H1 (cell line): ENCODE data around the gene ARHGAP12. TPM values are rescaled to one million over a fixed set of nuclear protein-coding genes. Genes with fewer than 3 reads are reported as not detected.

Experiments
- CTCF ChIA-PET: fragments of 300-600 bp; sonication (Branson Sonifier 250); formaldehyde crosslinking; loops from one replicate; lab custom pipeline; 2021; ENCODE audit not compliant: partially characterized antibody; lab: Charles Lee
- POLR2A ChIA-PET: fragments of 300-600 bp; sonication (Branson Sonifier 250); formaldehyde crosslinking; loops from one replicate; lab custom pipeline; 2021; ENCODE audit warnings: inconsistent platforms; ENCODE audit not compliant: partially characterized antibody; lab: Charles Lee
- DNase-seq, 2 experiments: peaks; one replicate each; pipeline versions ENCODE4 v3.0.0 to v3.0.0-alpha.2; 2010 to 2022; ENCODE audit warnings: low spot score in 2 of 2, low read depth in 1 of 2, mixed read lengths in 1 of 2
- FAIRE-seq: peaks from 2 replicates; lab custom pipeline; 2011; peaks lifted over from hg19 to GRCh38; lab: Jason Lieb, UNC
- H2AFZ ChIP-seq: 2 replicates; pipeline ENCODE4 v1.8.1; 2012; ENCODE audit warnings: low read length, inconsistent platforms
- H2AK5ac ChIP-seq: 2 replicates; pipeline ENCODE4 v1.6.1; 2013; ENCODE audit warnings: low read depth, low read length
- H2BK120ac ChIP-seq: replicated peaks from 2 replicates; pipeline ENCODE3; 2013; ENCODE audit warnings: low read depth, low read length, inconsistent platforms
- H2BK12ac ChIP-seq: 2 replicates; pipeline ENCODE4 v1.6.1; 2013; ENCODE audit warnings: low read depth, low read length
- H2BK15ac ChIP-seq: 2 replicates; pipeline ENCODE4 v1.6.1; 2013; ENCODE audit warnings: low read length
- H2BK20ac ChIP-seq: 2 replicates; pipeline ENCODE4 v1.6.1; 2013; ENCODE audit warnings: low read length
- H2BK5ac ChIP-seq: 2 replicates; pipeline ENCODE4 v1.6.1; 2013; ENCODE audit warnings: low read depth, low read length
- H3K14ac ChIP-seq: 2 replicates; pipeline ENCODE4 v1.6.1; 2013; ENCODE audit warnings: inconsistent platforms; ENCODE audit not compliant: insufficient read length
- H3K18ac ChIP-seq: 2 replicates; pipeline ENCODE4 v1.6.1; 2013; ENCODE audit warnings: low read length; ENCODE audit errors: extremely low read depth
- H3K23ac ChIP-seq: 2 replicates; pipeline ENCODE4 v1.6.1; 2013; ENCODE audit warnings: inconsistent platforms; ENCODE audit not compliant: insufficient read length
- H3K23me2 ChIP-seq: 2 replicates; pipeline ENCODE4 v1.6.1; 2013; ENCODE audit warnings: low read depth, low read length
- H3K27ac ChIP-seq: 2 replicates; pipeline ENCODE4 v1.6.1; 2011; ENCODE audit warnings: low read depth, low read length, inconsistent platforms
- H3K27me3 ChIP-seq, 4 experiments: replicated peaks in 1 of 4; 1 replicate in 1 of 4; 2 replicates in 3 of 4; pipeline versions ENCODE4 v1.6.1 to v1.8.1; 2011 to 2013; ENCODE audit warnings: low read length in 3 of 4, mild to moderate bottlenecking in 3 of 4, inconsistent platforms in 2 of 4, mixed read lengths in 2 of 4, moderate library complexity in 1 of 4; ENCODE audit not compliant: control insufficient read depth in 3 of 4, insufficient read depth in 3 of 4; ENCODE audit errors: extremely low read depth in 1 of 4
- H3K36me3 ChIP-seq, 4 experiments: 2 replicates each; pipeline versions ENCODE4 v1.6.1 to v1.8.1; 2011 to 2013; ENCODE audit warnings: mild to moderate bottlenecking in 4 of 4, low read length in 3 of 4, moderate library complexity in 2 of 4, control low read depth in 1 of 4, inconsistent platforms in 1 of 4; ENCODE audit not compliant: insufficient read depth in 4 of 4, control insufficient read depth in 2 of 4
- H3K4ac ChIP-seq: replicated peaks from 2 replicates; pipeline ENCODE3; 2013; ENCODE audit warnings: low read length, low read depth, mixed read lengths, inconsistent platforms; ENCODE audit not compliant: insufficient read length
- H3K4me1 ChIP-seq, 4 experiments: replicated peaks in 1 of 4; 1 replicate in 1 of 4; 2 replicates in 3 of 4; pipeline versions ENCODE4 v1.6.1 to v1.8.1; 2011 to 2013; ENCODE audit warnings: low read length in 3 of 4, inconsistent platforms in 2 of 4, mixed read lengths in 1 of 4; ENCODE audit not compliant: insufficient read depth in 4 of 4, control insufficient read depth in 3 of 4
- H3K4me2 ChIP-seq, 2 experiments: 2 replicates each; pipeline versions ENCODE4 v1.6.1 to v1.8.1; 2011 to 2013; ENCODE audit warnings: low read depth in 2 of 2, low read length in 2 of 2, control low read depth in 1 of 2, inconsistent platforms in 1 of 2, mild to moderate bottlenecking in 1 of 2; ENCODE audit not compliant: insufficient read depth in 1 of 2
- H3K4me3 ChIP-seq, 4 experiments: fragments of 200-600, 300-600 bp in 1 of 4; sonication (generic), shearing (Covaris generic), sonication (Bioruptor Twin) in 1 of 4; 2 replicates each; pipeline versions ENCODE4 v1.5.1 to v1.8.1; 2011 to 2016; ENCODE audit warnings: low read length in 4 of 4, low read depth in 3 of 4, control low read depth in 2 of 4, inconsistent platforms in 2 of 4, mild to moderate bottlenecking in 2 of 4, mixed read lengths in 1 of 4, moderate library complexity in 1 of 4; ENCODE audit not compliant: insufficient read depth in 2 of 4; ENCODE audit errors: extremely low read depth in 1 of 4
- H3K56ac ChIP-seq: replicated peaks from 2 replicates; pipeline ENCODE3; 2013; ENCODE audit warnings: low read depth, mild to moderate bottlenecking, mixed read lengths, low read length, inconsistent platforms; ENCODE audit not compliant: insufficient read length
- H3K79me1 ChIP-seq: 2 replicates; pipeline ENCODE4 v1.6.1; 2013; ENCODE audit warnings: low read depth, low read length, control low read depth
- H3K79me2 ChIP-seq, 2 experiments: 2 replicates each; pipeline versions ENCODE4 v1.6.1 to v1.8.1; 2012 to 2013; ENCODE audit warnings: low read length in 2 of 2, mild to moderate bottlenecking in 2 of 2, inconsistent platforms in 1 of 2; ENCODE audit not compliant: insufficient read depth in 2 of 2, control insufficient read depth in 1 of 2
- H3K9ac ChIP-seq, 4 experiments: replicated peaks in 1 of 4; 1 replicate in 1 of 4; 2 replicates in 3 of 4; pipeline versions ENCODE4 v1.6.1 to v1.8.1; 2011 to 2013; ENCODE audit warnings: low read depth in 3 of 4, low read length in 3 of 4, control low read depth in 2 of 4, mild to moderate bottlenecking in 2 of 4, moderate library complexity in 2 of 4, inconsistent platforms in 1 of 4; ENCODE audit errors: extremely low read depth in 1 of 4
- H3K9me3 ChIP-seq, 2 experiments: 2 replicates each; pipeline versions ENCODE4 v1.6.1 to v1.8.1; 2012 to 2013; ENCODE audit warnings: mild to moderate bottlenecking in 2 of 2, moderate library complexity in 2 of 2, control low read depth in 1 of 2, inconsistent platforms in 1 of 2, low read depth in 1 of 2, low read length in 1 of 2, mixed read lengths in 1 of 2; ENCODE audit not compliant: insufficient read depth in 2 of 2
- H4K20me1 ChIP-seq, 2 experiments: replicated peaks in 1 of 2; 2 replicates each; pipeline versions ENCODE3 to v1.8.1; 2011 to 2013; ENCODE audit warnings: inconsistent platforms in 2 of 2, low read length in 2 of 2, mild to moderate bottlenecking in 1 of 2; ENCODE audit not compliant: insufficient read depth in 2 of 2, control insufficient read depth in 1 of 2
- H4K5ac ChIP-seq: 2 replicates; pipeline ENCODE4 v1.6.1; 2013; ENCODE audit warnings: low read length, low read depth, mixed read lengths, inconsistent platforms; ENCODE audit not compliant: insufficient read length
- H4K8ac ChIP-seq: 2 replicates; pipeline ENCODE4 v1.8.0; 2013; ENCODE audit warnings: mild to moderate bottlenecking, moderate library complexity, low read length, inconsistent platforms; ENCODE audit not compliant: insufficient read depth; ENCODE audit errors: extremely low read depth
- H4K91ac ChIP-seq: replicated peaks from 2 replicates; pipeline ENCODE3; 2013; ENCODE audit warnings: low read length, mixed read lengths, inconsistent platforms; ENCODE audit not compliant: insufficient read length
- CHD2 ChIP-seq: IDR thresholded peaks from 2 replicates; pipeline ENCODE4 v1.6.1; 2012; ENCODE audit warnings: low read length, improper control_type of control experiment
- JUN ChIP-seq: IDR thresholded peaks from 2 replicates; pipeline ENCODE4 v1.6.1; 2011; ENCODE audit warnings: low read depth, mild to moderate bottlenecking, improper control_type of control experiment, low read length
- YY1 ChIP-seq: IDR thresholded peaks from 2 replicates; pipeline ENCODE4 v1.6.1; 2011; ENCODE audit warnings: low read depth, mild to moderate bottlenecking, low read length
- WGBS, 2 experiments: shearing (Covaris generic) in 1 of 2; methylation state at CpG; one replicate each; pipeline versions ENCODE4 v1.1.6 to v1.1.7; 2013 to 2015; ENCODE audit warnings: low lambda C conversion rate in 2 of 2, mixed read lengths in 2 of 2, inconsistent platforms in 1 of 2, low coverage in 1 of 2, missing lambda C conversion rate in 1 of 2; ENCODE audit not compliant: insufficient replicate concordance in 2 of 2, insufficient coverage in 1 of 2, insufficient read length in 1 of 2; ENCODE audit errors: extremely low coverage in 1 of 2, missing lambda C conversion rate in 1 of 2; 5-methylcytosine and 5-hydroxymethylcytosine counted together
- polyA plus RNA-seq, 7 experiments: library from polyadenylated mRNA; depleted of rRNA in 3 of 7; stranded (reverse) in 5 of 7; unstranded in 2 of 7; fragments of >200 nt in 5 of 7; fragments of 200-250 nt in 2 of 7; gene quantifications; 1 replicate in 5 of 7; 2 replicates in 1 of 7; 4 replicates in 1 of 7; pipeline versions ENCODE4 v1.2.1 to v1.2.3, GENCODE V29; 2011 to 2013; ENCODE audit warnings: missing spikeins in 2 of 7, mixed read lengths in 2 of 7
- total RNA-seq: library from RNA; stranded (reverse); fragmentation: NEBNext Ultra II Directional; extraction: Animal tissue kit (Norgen Biotek cat#: 25700); gene quantifications from 2 replicates; pipeline ENCODE4 v1.2.1, GENCODE V29; 2021

ARHGAP12 gene
- total and polyA plus RNA-seq, 2 of the 8 experiments (the other 6 are each of a cell fraction or from before 2014, with no cell fraction given): 10.1 to 39.0 TPM

GRCh38 chr10:31838709-31839108 lies 89.9 kb downstream of the ARHGAP12 start:
- Histone ChIP-seq H2BK12ac (no peak overlapping the region), H3K9ac (no peak overlapping the region), H2AK5ac (no peak overlapping the region), H3K4ac (no peak overlapping the region), H3K4me3 (no peak overlapping the region), H3K4me1 (no peaks in the 10 kb centered on the region), H3K23ac (no peak overlapping the region), H3K36me3 (no peaks in the 10 kb centered on the region; a peak in 1 of 8 replicates), H2BK15ac (no peak overlapping the region), H4K91ac (no peak overlapping the region), H3K79me1 (no peaks in the 10 kb centered on the region; the same call in 1 of the 2 replicates), H3K79me2 (no peaks in the 10 kb centered on the region), H3K27me3 (no peaks in the 10 kb centered on the region), H3K56ac (no peak overlapping the region), H3K4me2 (no peak overlapping the region), H4K5ac (no peak overlapping the region), H2AFZ (no peak overlapping the region), H3K9me3 (no peaks in the 10 kb centered on the region), H2BK120ac (no peak overlapping the region), H3K18ac (no peak overlapping the region), H3K14ac (no peak overlapping the region), H4K20me1 (no peaks in the 10 kb centered on the region), H2BK20ac (no peak overlapping the region), H4K8ac (no peak overlapping the region), H3K23me2 (no peaks in the 10 kb centered on the region), H2BK5ac (no peak overlapping the region), H3K27ac (no peak overlapping the region)
- 85% methylated on average over 7 of the region's 7 CpGs; no CpG with 5 or more reads in 1 of the 2 experiments for WGBS, 2 experiments
- FAIRE-seq (no peak), DNase-seq (no peak)
- TF ChIP-seq CHD2 (no peak), JUN (no peak), YY1 (no peak)
- ChIA-PET CTCF (interaction anchor here (0.5 to 4.6 kb wide), 7 partner anchors 18 to 1110 kb away, joined by 3 to 25 read pairs (median 3); no protein-coding TSS in a partner anchor), POLR2A (interaction anchor here (0.7 kb wide), 1 partner anchor 16 kb away, joined by 3 read pairs; no protein-coding TSS in a partner anchor)
